GM19193 (cell line): ENCODE measurements around the gene ASB11.

Experiments used
- POLR2A ChIP-seq: IDR thresholded peaks from 4 replicates; pipeline ENCODE4 v1.6.1; 2011; ENCODE audit not compliant: insufficient read depth, insufficient read length; ENCODE audit errors: extremely low read depth

Gene ASB11

DNA sequence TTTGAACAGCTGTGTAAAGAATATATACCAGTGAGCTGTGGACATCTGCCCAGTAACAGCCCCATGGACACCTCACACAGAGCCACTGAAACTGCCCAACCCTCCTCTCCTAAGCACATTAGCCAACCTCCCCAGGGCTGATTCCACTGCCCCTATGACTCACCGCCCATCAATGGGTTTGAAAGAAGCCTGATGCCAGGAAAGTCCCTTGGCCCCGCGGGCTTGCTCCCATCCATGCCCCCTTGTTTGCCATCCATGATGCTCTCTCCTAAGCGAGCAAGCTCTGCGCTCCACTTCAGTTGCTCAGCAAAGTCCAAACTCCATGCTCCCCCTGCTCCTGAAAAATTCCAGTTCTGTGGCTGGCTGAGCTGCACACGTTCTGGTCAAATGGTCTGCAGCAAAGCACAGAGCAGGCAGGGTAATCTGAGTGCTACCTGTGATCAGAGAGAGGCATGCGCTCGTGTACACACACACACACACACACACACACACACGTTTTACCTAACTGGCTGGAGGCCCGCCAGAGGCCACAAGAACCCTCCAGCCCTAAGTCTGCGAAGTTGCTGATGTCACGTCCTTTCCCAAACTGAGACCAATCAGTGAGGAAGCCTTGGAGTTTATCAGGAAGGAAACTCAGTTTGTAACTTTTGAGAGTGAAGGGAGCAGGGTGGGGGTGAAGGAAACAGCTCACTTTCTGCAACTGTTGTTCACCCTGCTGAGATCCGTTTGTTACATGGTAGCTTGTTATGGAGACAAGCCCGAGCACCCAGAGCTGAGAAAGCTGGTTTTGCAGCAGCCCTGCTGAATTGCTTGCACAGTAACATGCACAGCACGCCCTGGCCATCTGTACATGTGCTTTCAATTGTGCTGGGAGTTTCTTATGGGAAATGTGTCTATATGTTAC lies 45.6 kb downstream of the ASB11 start, which contains the start of gene ASB9:
Gene ASB9, minus strand, starts transcription at position 466 of the 904 bp plus-strand sequence. Its CDS starts 209 bp downstream, at position 257.
- TF ChIP-seq POLR2A = no peak

- no peak for TF ChIP-seq POLR2A
These were observed 46.3 kb downstream of the ASB11 start for GRCh38 chrX:15269120-15269519.

GRCh38 chrX:15254852-15255251 lies 60.6 kb downstream of the ASB11 start:
- TF ChIP-seq POLR2A = no peak

GRCh38 chrX:15245896-15246295 lies 69.5 kb downstream of the ASB11 start:
- no peak for TF ChIP-seq POLR2A

GRCh38 chrX:15244421-15244820 lies 71.0 kb downstream of the ASB11 start:
- TF ChIP-seq POLR2A = no peak

- TF ChIP-seq POLR2A = no peak
These were observed 72.4 kb downstream of the ASB11 start for GRCh38 chrX:15242899-15243555.

DNA sequence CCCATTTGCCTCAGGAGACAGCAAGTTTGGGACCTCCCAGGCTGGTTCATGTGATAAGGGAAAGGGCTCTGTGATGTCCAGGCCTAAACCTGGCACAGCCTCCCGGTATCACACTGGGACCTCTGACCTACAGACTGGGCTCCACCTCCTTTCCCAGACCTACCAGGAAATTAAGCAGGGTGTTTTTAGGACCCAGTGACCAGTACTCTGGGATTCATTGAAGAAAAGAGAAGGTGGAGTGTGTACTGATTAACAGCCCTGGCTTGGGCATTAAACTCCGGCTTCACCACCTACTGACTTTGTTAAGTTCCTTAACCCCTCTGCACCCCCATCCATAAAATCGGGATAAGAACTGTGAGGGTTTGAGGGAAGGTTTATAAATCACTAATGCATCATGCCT lies 74.1 kb downstream of the ASB11 start:
- no peak for TF ChIP-seq POLR2A

- no peak for TF ChIP-seq POLR2A
These were observed 75.0 kb downstream of the ASB11 start for GRCh38 chrX:15240414-15240813.

- TF ChIP-seq POLR2A = no peak
These were observed 79.3 kb downstream of the ASB11 start for GRCh38 chrX:15236146-15236545.

GRCh38 chrX:15235001-15235400 lies 80.4 kb downstream of the ASB11 start:
- TF ChIP-seq POLR2A = no peak

DNA sequence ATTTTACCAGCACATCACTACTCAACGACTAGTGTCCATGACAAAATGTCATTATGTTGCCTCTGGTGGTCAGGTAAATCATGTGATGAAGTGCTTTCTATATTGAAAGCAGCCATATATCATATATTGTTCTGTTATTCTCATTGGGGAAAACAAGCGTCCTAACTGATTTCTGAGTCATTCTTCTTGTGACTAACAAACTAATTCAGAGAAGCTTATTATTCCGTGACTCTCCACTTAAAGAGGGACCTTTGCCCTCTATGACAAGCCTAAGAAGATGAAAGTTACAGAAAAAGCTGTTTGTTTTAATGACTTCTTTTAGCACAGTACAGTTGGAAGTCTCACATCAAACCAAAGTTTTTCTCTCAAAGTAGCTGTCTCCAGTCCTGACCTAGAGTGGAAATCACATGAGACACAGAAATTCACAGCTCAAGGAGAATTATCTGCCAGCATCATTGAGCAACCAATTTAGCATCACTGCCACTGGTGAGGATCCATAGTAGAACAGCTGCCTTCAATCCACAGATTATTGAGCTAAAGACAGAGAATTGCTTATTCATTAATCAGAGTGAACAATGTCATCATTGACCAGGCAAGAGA lies 81.9 kb downstream of the ASB11 start:
- no peak for TF ChIP-seq POLR2A
